Smooth muscle cell (in vitro differentiated cells): ENCODE results near the gene HPCAL1. TPM values are rescaled to one million over a fixed set of nuclear protein-coding genes. Genes with fewer than 3 reads are reported as not detected.

Source experiments
- DNase-seq: peaks from one replicate; lab custom pipeline; 2025; ENCODE audit not compliant: unreplicated experiment; lab: John Stamatoyannopoulos, UW
- H2AFZ ChIP-seq: fragments of 200-600 bp; sonication (generic); 2 replicates; pipeline ENCODE4 v1.6.0; 2016; ENCODE audit warnings: antibody characterized with exemption, low read depth, mild to moderate bottlenecking
- H3F3A ChIP-seq: fragments of 200-600 bp; sonication (generic); 2 replicates; pipeline ENCODE4 v1.6.0; 2017; ENCODE audit warnings: antibody characterized with exemption, low read depth
- H3K27ac ChIP-seq: fragments of 200-600 bp; sonication (generic); 2 replicates; pipeline ENCODE4 v1.5.1; 2016; ENCODE audit warnings: low read depth, mild to moderate bottlenecking
- H3K27me3 ChIP-seq: fragments of 200-600 bp; sonication (generic); 2 replicates; pipeline ENCODE4 v1.6.1; 2016; ENCODE audit warnings: low read depth, mild to moderate bottlenecking
- H3K36me3 ChIP-seq: fragments of 200-600 bp; sonication (generic); 2 replicates; pipeline ENCODE4 v1.5.1; 2016; ENCODE audit warnings: low read depth
- H3K4me1 ChIP-seq: fragments of 200-600 bp; sonication (generic); 2 replicates; pipeline ENCODE4 v1.5.1; 2016; ENCODE audit warnings: low read depth
- H3K4me2 ChIP-seq: fragments of 200-600 bp; sonication (generic); 2 replicates; pipeline ENCODE4 v1.6.0; 2016; ENCODE audit warnings: mild to moderate bottlenecking
- H3K4me3 ChIP-seq: fragments of 200-600 bp; sonication (generic); 2 replicates; pipeline ENCODE4 v1.5.1; 2016; ENCODE audit warnings: mild to moderate bottlenecking
- H3K79me2 ChIP-seq: fragments of 200-600 bp; sonication (generic); 2 replicates; pipeline ENCODE4 v1.6.0; 2016; ENCODE audit warnings: low read depth, mild to moderate bottlenecking
- H3K9ac ChIP-seq: fragments of 200-600 bp; sonication (generic); 2 replicates; pipeline ENCODE4 v1.6.0; 2016; ENCODE audit warnings: low read depth
- H3K9me3 ChIP-seq: fragments of 200-600 bp; sonication (generic); replicated peaks from 2 replicates; pipeline ENCODE4 v1.5.1; 2016; ENCODE audit warnings: low read depth
- H4K20me1 ChIP-seq: fragments of 200-600 bp; sonication (generic); 2 replicates; pipeline ENCODE4 v1.6.0; 2016; ENCODE audit warnings: low read depth
- WGBS: methylation state at CpG from one replicate; pipeline ENCODE4 v1.1.7; 2016; ENCODE audit warnings: low lambda C conversion rate; 5-methylcytosine and 5-hydroxymethylcytosine counted together
- polyA plus RNA-seq: library from polyadenylated mRNA; unstranded; fragments of >200 nt; fragmentation: Nextera tagmentation; extraction: Ambion mirVana; gene quantifications from 2 replicates; pipeline ENCODE4 v1.2.1, GENCODE V29; 2016
- total RNA-seq: library from RNA; depleted of rRNA; stranded (reverse); fragments of >200 nt; gene quantifications from 2 replicates; pipeline ENCODE4 v1.2.3, GENCODE V29; 2014
- TF ChIP-seq, protein P1 (sequence below): fragments of 200-600 bp; sonication (generic); IDR thresholded peaks from 2 replicates; pipeline ENCODE4 v1.5.1; 2017; ENCODE audit warnings: borderline replicate concordance, mild to moderate bottlenecking, antibody characterized with exemption; ENCODE audit not compliant: insufficient read depth, poor library complexity, severe bottlenecking

The HPCAL1 gene
- total and polyA plus RNA-seq, 2 experiments from 2014 or later: 11.7 to 15.8 TPM

DNA sequence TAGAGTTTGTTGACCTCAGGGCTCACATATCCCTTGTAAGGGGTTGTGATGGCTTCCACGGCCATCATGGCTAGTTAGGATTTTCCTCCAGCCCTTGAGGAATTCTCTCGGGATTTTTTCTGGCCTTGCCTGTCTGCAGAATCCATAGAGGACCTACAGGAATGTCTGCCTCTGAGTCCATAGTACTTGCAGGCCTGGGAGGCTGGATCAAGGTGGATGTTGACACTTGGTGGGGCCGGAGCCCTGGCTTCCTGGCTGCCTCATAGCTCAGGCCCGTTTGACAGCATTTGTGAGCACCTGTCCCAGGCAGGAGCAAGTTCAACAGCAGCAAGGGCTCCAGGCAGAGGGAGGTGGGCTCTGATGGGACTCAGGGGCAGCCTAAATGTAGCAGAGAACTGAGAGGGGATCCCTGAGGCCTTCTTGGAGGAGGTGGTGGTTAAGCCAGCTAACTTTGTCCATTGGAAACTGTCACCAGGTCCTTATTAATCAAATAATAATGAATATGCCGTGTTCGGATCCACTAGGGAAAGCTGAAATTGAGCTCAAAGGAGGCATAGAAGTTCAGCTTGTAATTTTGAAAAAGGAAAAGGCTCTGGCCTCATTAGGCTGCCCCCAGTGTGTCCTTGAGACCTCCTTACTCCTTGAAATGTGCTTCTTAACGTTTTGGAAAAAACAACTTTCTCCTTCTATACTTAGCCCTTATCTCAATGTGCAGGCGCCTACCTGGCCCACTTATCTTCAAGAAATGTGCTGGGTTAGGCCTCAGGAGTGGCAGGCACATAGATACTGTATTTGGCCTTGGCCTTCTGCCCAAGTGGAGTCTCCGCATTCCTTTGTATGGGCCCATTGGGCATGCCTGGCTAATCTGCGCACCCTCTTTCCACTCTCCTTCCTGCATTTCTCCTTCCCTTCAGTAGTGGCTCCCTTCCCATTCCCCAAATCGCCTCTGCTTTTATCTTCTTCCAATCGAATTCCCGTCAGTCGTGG is 66.9 kb downstream of the HPCAL1 start:
- H3K4me2 ChIP-seq: no peak overlapping the region
- H3K9me3 ChIP-seq: no peaks in the 10 kb centered on the region
- H3K4me3 ChIP-seq: no peak overlapping the region
- WGBS: 88% methylated on average over 14 of the region's 14 CpGs
- H4K20me1 ChIP-seq: no peaks in the 10 kb centered on the region
- H3K27ac ChIP-seq: no peak overlapping the region
- no peak overlapping the region for H2AFZ ChIP-seq
- TF ChIP-seq, protein P1, sequence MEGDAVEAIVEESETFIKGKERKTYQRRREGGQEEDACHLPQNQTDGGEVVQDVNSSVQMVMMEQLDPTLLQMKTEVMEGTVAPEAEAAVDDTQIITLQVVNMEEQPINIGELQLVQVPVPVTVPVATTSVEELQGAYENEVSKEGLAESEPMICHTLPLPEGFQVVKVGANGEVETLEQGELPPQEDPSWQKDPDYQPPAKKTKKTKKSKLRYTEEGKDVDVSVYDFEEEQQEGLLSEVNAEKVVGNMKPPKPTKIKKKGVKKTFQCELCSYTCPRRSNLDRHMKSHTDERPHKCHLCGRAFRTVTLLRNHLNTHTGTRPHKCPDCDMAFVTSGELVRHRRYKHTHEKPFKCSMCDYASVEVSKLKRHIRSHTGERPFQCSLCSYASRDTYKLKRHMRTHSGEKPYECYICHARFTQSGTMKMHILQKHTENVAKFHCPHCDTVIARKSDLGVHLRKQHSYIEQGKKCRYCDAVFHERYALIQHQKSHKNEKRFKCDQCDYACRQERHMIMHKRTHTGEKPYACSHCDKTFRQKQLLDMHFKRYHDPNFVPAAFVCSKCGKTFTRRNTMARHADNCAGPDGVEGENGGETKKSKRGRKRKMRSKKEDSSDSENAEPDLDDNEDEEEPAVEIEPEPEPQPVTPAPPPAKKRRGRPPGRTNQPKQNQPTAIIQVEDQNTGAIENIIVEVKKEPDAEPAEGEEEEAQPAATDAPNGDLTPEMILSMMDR: no peak
- no peaks in the 10 kb centered on the region for H3K36me3 ChIP-seq
- no peaks in the 10 kb centered on the region for H3K27me3 ChIP-seq
- H3K79me2 ChIP-seq: no peaks in the 10 kb centered on the region
- no peak for DNase-seq
- no peaks in the 10 kb centered on the region for H3F3A ChIP-seq
- H3K9ac ChIP-seq: no peak overlapping the region
- no peaks in the 10 kb centered on the region for H3K4me1 ChIP-seq

DNA sequence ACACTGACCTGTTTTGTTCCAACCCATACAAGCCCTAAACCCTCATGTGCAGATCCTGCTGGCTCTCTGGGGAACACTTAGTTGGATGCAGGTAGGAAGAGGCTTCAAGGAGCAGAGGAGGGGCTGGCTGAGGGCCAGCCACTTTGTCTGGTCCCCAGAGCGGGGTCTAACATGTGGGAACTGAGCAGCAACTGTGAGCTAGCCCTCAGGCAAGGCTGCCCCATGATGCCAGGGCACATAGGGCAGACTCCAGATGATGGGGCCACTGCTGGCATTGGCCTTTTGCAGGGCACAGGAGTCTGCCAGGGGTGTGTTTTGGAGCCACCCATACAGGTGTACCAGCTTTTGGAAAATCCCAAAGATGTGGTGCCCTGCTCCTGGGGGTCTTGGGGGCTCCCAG is 67.7 kb downstream of the HPCAL1 start:
- Histone ChIP-seq H3K27me3 (no peaks in the 10 kb centered on the region), H3K4me2 (no peak overlapping the region), H3K27ac (no peak overlapping the region), H3K4me1 (peaks cover under 1% of the 10 kb centered on the region), H4K20me1 (no peaks in the 10 kb centered on the region), H3K9me3 (no peaks in the 10 kb centered on the region), H3K79me2 (no peaks in the 10 kb centered on the region), H3K36me3 (no peaks in the 10 kb centered on the region), H3K4me3 (no peak overlapping the region), H2AFZ (no peak overlapping the region), H3K9ac (no peak overlapping the region), H3F3A (no peaks in the 10 kb centered on the region)
- TF ChIP-seq, protein P1: no peak
- 90% methylated on average over 1 of the region's 1 CpG for WGBS
- no peak for DNase-seq

DNA sequence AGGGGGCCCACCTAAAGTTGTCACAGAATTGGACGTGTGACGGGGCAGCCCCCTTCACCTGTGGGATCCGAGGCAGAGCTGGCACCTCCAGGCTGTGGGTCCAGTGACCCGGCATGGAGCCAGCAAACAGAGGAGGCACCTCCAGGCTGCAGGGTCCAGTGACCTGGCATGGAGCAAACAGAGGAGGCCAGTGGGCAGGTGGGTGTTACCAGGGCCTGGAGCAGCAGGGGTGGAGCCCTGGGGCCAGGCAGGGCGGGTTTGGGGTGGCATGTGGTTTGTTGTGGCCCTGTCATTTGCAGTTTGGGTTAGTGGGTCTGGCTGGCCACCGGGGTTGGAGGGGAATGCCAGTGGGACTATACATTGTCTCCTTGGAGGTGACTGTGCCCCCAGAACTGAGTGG is 68.2 kb downstream of the HPCAL1 start:
- H3F3A ChIP-seq: no peaks in the 10 kb centered on the region
- no peaks in the 10 kb centered on the region for H3K36me3 ChIP-seq
- no peak for DNase-seq
- 97% methylated on average over 6 of the region's 6 CpGs for WGBS
- no peaks in the 10 kb centered on the region for H3K79me2 ChIP-seq
- TF ChIP-seq, protein P1: no peak
- H3K27me3 ChIP-seq: no peaks in the 10 kb centered on the region
- H4K20me1 ChIP-seq: no peaks in the 10 kb centered on the region
- H2AFZ ChIP-seq: no peak overlapping the region
- H3K4me2 ChIP-seq: no peak overlapping the region
- no peak overlapping the region for H3K9ac ChIP-seq
- H3K27ac ChIP-seq: no peak overlapping the region
- H3K9me3 ChIP-seq: no peaks in the 10 kb centered on the region
- peaks cover 3% of the 10 kb centered on the region for H3K4me1 ChIP-seq
- H3K4me3 ChIP-seq: no peak overlapping the region
